HG03159 (cell line): ENCODE results near the gene SMIM12.

Source experiments
- ATAC-seq: cut with Tn5 transposase; IDR thresholded peaks from one replicate; pipeline ENCODE4 v1.9.1; 2021; ENCODE audit warnings: mild to moderate bottlenecking, moderate library complexity; ENCODE audit not compliant: unreplicated experiment

SMIM12 gene

DNA sequence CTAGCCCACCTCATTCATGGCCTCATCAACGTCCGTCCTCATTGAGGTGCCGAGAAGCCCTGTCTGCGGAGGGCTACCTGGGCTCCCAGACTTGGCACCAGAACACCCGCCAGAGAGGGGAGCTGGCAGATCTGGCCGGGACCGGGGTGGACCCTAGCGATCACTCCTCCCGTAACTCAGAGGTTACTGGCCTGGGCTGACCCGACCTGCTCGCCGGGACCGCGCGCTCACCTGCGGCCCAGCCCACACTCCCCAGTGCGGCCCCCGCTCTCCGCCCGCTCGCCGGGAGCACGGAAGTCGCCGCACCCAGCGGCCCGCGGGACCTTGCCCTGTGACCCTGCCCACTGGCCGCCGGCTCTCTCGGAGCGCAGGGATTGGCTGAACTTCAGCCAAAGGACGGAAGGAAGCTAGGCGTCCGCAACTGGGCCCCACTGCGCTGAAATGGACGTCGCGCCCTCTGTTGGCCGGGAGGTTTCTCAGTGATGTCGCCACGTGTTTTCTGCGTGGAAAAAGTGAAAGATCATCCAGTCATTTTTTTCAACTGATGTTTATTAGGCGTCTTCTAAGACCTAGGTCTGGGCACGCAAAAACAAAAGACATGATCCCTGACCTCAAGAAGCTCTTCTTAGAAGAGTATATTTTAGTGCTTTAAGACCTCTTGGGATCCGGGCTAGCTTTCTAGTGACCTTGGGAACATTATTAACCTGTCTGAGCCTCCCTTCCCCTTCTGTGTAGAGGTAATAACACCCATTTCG lies at the start of gene SMIM12:
TSS of gene SMIM12 (minus strand) at position 304 of the 755 bp plus-strand sequence. CDS start 3,772 bp downstream, outside the sequence.
- peak; percentile 91 for ATAC-seq

DNA sequence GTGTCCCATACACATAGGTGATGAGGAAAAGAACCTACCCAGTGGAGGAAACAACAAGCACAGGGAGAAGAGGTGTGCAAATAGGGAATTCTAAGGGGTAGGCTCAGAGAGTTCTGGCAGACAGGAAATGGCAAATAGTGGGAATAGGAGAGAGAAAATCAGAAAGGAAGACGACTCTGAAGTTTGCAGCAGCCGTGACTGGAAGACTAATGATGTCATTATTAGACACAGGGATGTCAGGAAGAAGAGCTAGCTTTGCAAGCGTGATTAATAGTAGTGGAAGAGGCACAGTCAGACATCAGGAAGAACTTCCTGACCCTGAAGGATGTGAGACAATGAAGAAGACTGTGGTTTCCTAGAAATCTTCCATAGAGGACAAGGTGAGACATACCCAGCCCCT lies 48.8 kb upstream of the SMIM12 start:
- ATAC-seq = no peak

GRCh38 chr1:34907487-34908090 lies 48.0 kb upstream of the SMIM12 start:
- no peak for ATAC-seq

DNA sequence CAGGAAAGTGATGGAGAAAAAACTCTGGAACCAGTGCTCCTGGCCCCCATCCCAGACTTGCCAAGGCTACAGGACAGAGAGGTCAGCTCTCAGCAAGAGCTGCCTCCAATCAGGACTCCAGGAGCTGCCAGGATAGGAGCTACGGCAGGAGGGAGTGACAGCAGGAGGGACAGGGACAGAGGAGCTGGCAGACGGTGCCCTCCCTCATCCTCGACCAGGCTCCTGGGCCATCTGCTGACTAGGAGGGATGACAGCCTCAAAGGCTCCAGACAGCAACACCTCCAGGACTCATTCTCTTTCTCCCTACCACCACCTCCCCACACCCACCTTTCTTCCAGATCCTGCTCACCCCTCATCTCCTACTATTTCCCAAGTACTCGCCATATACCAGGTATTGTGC lies 47.2 kb upstream of the SMIM12 start:
- ATAC-seq = no peak

DNA sequence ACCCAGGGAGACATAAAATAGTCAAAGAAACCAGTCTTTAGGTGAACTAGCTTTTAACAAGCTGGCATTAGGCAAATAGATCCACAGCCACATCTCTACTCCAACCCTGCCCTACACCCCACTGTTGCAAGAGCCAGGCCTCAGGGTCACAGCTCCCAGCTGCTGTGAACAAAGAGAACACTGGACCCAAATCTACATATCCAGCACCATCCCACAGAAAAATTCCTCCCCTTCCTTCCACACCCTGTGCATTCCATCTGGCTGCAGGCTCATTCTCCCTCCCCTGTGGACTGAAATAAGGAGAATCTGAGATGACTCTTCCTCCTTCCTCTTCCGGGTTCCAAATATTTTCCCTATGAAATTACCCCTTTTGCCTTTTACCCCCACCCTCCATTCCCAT lies 46.7 kb upstream of the SMIM12 start:
- no peak for ATAC-seq

GRCh38 chr1:34905098-34905459 lies 45.5 kb upstream of the SMIM12 start:
- no peak for ATAC-seq

DNA sequence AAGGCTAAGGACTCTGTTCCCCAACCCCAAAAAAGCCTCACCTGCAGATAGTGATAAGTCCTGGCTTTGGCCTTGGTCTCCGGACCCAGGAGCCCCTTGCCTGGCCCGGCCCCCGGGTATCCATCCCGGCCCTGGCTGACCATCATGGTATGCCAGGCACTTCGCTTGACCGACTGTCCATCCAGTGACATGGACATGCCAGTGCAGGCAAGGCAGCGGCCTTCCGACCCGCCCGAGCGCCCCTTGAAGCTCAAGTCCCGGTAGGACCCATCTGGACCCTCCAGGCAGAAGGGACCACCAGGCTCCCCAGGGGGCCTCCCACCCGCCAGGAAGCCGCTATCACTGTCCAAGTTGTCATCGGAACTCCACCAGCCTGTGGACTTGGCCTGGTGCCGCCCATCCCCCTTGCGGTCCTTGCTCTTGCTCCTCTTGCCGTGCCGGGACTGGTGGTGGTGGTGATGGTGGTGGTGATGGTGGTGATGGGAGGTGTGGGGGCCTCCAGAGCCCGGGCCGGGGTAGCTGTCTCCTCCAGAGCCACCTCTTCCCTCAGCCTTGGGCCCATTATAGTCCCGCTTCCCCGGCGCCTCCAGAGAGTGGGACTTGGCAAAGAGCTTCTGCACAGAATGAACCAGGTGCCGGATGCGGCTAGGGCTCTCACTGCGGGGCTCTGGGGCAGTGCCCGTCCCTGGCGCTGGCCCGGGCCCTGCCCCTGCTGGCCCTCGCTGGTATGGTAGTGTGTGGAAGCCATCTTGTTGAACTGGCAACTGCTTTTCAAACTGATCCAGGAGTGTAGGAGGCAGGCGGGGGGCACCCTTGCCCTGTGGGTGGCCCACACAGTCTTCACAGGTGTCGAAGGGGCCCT lies 44.9 kb upstream of the SMIM12 start:
- no peak for ATAC-seq

DNA sequence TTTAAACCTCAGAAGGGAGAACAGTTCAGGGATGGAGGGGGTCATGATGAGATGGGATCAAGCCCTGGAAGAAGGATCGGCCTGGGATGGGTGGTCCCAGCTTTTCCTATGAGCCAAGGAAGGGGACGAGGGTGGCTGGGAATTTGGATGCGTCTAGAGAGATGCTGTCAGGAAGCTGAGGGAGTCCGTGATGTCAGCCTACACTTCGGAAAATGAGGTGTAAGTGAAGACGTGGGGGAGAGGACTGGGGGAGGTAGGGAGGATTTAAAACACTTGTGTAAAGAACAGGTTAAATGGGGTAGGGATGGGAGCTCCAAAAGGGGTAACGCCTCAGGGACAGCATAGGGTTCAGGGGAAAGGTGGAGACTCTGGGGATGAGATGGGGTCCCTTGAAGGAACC lies 42.4 kb upstream of the SMIM12 start:
- no peak for ATAC-seq

DNA sequence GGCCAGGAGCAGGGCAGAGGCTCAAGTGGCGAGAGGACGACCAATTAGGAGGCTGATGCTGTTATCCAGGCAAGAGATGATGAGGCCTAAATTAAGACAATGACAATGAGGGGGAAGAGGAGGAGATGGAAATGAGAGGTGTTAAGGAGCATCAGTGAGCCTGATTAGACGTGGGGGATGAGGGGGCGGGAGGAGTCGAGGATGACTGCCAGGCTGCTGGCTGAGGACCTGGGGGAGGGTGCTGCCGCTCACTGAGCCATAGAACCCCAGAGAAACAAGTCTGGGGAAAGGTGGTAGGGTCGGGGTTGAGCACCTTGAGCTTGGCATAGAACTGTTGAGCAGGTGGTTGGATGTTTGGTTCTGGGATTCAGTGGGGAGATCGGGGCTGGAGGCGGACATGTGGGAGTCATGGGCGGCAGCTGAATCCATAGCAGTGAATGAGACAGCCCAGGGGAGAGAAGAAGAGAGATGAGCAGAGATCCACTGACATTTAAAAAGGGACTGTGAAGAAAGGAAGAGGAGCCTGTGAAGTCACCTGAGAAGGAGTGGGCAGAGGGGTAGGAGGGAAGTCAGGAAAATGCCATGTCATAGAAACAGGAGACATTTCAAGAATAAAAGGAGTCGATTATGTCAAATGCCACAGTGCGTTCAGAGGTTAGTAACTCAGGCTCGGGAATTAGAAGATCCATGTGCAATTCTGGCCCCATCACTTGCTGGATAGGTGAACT lies 41.4 kb upstream of the SMIM12 start:
- no peak for ATAC-seq

- no peak for ATAC-seq
These were observed 40.4 kb upstream of the SMIM12 start for GRCh38 chr1:34899906-34900305.

DNA sequence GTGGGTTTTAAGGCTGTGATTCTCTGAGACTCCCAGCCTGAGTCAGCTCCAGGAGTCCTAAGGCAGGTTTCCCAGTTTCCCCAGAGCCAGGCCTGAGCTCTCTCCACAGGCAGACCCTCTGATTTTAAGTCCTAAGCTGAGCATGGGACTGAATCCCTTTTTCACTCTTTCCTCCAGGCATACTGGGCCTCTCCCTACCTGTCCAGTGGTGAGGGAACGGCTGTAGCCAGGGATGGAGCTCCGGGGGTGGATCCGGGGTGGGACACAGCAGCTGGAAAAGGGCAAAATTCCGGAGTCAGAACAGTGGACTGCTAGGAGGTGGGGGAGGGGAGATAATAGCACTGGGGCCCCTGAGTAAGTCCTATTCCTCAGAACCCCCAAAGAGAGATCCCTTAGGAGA lies 39.9 kb upstream of the SMIM12 start:
- no peak for ATAC-seq

- ATAC-seq = no peak
These were observed 38.8 kb upstream of the SMIM12 start for GRCh38 chr1:34898330-34898761.

DNA sequence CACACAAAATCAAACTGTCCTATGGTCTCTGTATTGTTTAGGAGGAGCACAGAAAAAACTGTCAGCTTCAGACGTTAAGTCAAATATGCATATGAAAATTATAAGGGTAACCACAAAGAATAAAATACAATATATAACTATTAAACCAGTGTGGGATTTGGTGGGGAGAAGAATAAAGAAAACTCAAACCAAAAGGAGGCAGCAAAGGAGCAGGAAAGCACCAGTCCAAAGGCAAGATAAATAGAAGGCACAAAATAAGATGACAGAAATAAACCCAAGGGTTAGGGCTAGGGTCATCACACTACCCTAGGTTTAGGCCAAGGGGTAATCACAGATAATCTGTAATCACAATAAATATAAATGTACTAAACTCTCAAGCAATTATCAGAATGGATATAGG lies 37.1 kb upstream of the SMIM12 start:
- no peak for ATAC-seq

DNA sequence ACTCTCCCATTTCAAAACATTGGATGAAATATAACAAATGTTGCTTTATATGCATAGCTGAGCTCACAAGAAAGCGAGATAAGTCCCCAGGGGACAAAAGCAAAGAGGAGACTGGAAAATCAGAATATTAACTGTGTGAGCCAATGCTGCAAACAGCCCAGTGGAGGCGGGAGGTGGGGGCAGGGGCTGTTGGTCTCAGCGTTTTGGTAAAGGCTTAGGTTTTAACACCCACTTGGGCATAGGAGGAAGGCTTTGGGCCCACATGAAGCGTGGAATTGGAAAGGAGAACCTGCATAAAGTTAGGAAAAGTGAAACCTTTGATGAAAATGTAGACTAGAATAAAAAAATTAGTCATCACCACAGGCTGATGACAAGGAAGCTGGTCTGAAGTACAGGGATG lies 30.2 kb upstream of the SMIM12 start:
- no peak for ATAC-seq

GRCh38 chr1:34887593-34887992 lies 28.0 kb upstream of the SMIM12 start:
- no peak for ATAC-seq

GRCh38 chr1:34885405-34886247 lies 26.1 kb upstream of the SMIM12 start:
- no peak for ATAC-seq

GRCh38 chr1:34884961-34885360 lies 25.4 kb upstream of the SMIM12 start:
- no peak for ATAC-seq

DNA sequence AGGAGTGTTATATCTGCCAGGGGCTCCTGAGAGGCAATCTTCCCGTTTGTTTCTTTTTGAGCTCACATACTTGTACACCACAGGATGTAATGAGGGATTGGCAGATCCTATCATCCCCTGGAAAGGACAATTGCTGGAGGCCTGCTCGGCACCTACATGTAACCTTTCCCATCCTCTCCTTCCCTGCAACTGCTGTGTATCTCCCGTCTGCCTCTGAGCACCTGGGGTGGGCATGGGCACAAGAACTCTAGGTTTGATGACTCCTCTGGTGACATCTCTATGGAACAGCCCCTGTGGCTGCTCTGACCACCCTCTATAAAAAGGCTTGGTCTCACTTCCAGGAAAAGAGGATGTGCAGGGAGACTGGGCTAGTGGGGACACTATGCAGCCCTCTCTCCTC lies 25.0 kb upstream of the SMIM12 start:
- ATAC-seq = no peak

DNA sequence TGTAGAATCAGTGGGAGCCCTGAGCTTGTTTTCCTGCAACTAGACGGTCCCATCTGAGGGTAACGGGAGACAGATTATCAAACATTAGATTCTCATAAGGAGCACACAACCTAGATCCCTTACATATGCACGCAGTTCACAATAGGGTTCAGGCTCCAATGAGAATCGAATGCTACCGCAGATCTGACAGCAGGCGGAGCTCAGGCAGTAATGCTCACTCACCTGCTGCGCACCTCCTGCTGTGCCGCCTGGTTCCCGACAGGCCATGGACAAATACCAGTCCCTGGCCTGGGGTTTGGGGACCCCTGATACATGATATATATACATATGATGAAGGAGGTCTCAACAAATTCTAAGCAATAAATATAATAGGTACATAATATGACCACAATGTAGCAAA lies 19.7 kb upstream of the SMIM12 start:
- ATAC-seq = no peak

DNA sequence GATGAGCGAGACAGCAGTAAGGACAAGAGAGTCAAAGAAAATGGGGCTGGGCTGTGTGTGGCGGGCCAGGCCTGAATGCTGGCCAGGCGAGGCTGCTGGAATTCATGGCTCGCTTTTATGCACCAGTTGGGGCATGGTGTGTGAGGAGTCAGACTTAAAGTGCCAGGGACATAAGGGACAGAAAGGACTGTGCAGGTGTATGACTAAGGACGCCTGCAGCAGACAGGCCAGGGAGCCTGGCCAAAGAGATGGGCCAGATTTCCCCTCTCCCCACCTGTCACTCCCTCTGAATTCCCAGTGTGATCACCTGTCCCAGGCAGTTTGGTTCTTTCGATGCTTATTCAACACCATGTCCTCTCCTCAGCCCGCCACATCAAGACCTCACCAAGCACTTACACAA lies 16.9 kb upstream of the SMIM12 start:
- no peak for ATAC-seq
